Measurements from ENCODE around the gene B3GALT6.

DNA sequence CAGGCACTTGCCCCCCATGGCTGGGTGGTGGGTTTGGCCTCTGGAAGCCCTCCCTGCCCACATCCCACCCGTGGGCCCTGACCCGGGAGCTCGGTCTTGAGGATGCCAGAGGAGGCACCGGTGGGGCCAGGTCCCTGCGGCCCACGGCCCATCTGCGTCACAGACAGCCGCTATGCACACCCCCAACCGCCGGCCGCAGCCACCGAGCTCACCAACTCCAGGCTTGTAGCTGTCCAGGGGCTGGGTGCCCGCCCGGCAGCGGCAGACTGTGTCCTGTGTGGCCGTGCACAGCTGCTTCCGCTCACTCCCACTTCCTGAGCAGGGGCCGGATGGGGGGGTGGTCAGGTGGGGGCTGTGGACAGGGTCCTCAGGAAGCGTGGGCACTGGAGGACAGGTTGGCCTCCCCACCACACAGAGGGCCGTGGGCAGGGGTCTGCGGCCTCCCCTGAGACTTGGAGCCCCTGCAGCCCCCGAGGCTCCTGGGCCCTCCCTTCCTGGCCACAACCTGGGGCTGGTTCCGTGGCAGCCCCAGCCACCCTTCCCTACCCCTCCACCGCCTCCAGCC lies 19.2 kb upstream of the B3GALT6 start:
- TF ChIP-seq, protein P1, sequence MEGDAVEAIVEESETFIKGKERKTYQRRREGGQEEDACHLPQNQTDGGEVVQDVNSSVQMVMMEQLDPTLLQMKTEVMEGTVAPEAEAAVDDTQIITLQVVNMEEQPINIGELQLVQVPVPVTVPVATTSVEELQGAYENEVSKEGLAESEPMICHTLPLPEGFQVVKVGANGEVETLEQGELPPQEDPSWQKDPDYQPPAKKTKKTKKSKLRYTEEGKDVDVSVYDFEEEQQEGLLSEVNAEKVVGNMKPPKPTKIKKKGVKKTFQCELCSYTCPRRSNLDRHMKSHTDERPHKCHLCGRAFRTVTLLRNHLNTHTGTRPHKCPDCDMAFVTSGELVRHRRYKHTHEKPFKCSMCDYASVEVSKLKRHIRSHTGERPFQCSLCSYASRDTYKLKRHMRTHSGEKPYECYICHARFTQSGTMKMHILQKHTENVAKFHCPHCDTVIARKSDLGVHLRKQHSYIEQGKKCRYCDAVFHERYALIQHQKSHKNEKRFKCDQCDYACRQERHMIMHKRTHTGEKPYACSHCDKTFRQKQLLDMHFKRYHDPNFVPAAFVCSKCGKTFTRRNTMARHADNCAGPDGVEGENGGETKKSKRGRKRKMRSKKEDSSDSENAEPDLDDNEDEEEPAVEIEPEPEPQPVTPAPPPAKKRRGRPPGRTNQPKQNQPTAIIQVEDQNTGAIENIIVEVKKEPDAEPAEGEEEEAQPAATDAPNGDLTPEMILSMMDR (conservative IDR thresholded peaks at IDR 0.05; ENCODE audit: low read depth, low read length): no peak
- no peak for TF ChIP-seq EZH2 (IDR thresholded peaks at IDR 0.05; ENCODE audit: low read length, unreplicated experiment)

Measured in PC-3 (cell line).